SU-DHL-6 (cell line): ENCODE data around the gene EMC6.
A peak's percentile ranks its signal among the peaks of the same experiment; 100 is the strongest.

Experiments used
- H2AFZ ChIP-seq: fragments of 200-600 bp; sonication (generic); 2 replicates; pipeline ENCODE4 v1.6.1; 2014; ENCODE audit warnings: low read depth, mild to moderate bottlenecking, moderate library complexity, mixed read lengths, antibody characterized with exemption, low read length; ENCODE audit not compliant: severe bottlenecking
- H3F3A ChIP-seq: fragments of 200-600 bp; shearing (Covaris generic); 2 replicates; pipeline ENCODE4 v1.6.0; 2016; ENCODE audit warnings: antibody characterized with exemption, mild to moderate bottlenecking; ENCODE audit not compliant: insufficient read depth
- H3K27ac ChIP-seq: fragments of 200-600 bp; sonication (generic); 2 replicates; pipeline ENCODE4 v1.5.1; 2016; ENCODE audit warnings: low read depth, mild to moderate bottlenecking, low read length, moderate library complexity, mixed read lengths
- H3K27me3 ChIP-seq: fragments of 200-600 bp; sonication (generic), shearing (Covaris generic); 2 replicates; pipeline ENCODE4 v1.6.0; 2014; ENCODE audit warnings: mild to moderate bottlenecking, low read length
- H3K36me3 ChIP-seq: fragments of 200-600 bp; sonication (generic); 2 replicates; pipeline ENCODE4 v1.6.1; 2014; ENCODE audit warnings: mild to moderate bottlenecking, low read length, mixed read lengths
- H3K4me2 ChIP-seq: fragments of 300-600, 200-600 bp; shearing (Covaris generic), sonication (generic); 2 replicates; pipeline ENCODE4 v1.6.0; 2014; ENCODE audit warnings: low read length, low read depth, mild to moderate bottlenecking; ENCODE audit not compliant: poor library complexity, severe bottlenecking
- H3K4me3 ChIP-seq: fragments of 200-600 bp; sonication (generic); 2 replicates; pipeline ENCODE4 v1.5.1; 2014; ENCODE audit warnings: antibody characterized with exemption, low read length, mild to moderate bottlenecking, mixed read lengths; ENCODE audit not compliant: insufficient read depth, poor library complexity, severe bottlenecking
- H3K79me2 ChIP-seq: fragments of 200-600 bp; sonication (generic); 2 replicates; pipeline ENCODE4 v1.6.1; 2014; ENCODE audit warnings: mild to moderate bottlenecking, low read length, moderate library complexity; ENCODE audit not compliant: insufficient read depth
- H3K9ac ChIP-seq: fragments of 200-600 bp; sonication (generic); 2 replicates; pipeline ENCODE4 v1.7.0; 2014; ENCODE audit warnings: mild to moderate bottlenecking, low read length
- H3K9me2 ChIP-seq: fragments of 200-600 bp; sonication (generic); replicated peaks from 2 replicates; pipeline ENCODE4 v1.6.1; 2014; ENCODE audit warnings: low read length; ENCODE audit not compliant: insufficient read depth
- H3K9me3 ChIP-seq: fragments of 200-600 bp; sonication (generic); 2 replicates; pipeline ENCODE4 v1.6.1; 2014; ENCODE audit warnings: low read length, mixed read lengths; ENCODE audit not compliant: insufficient read depth
- H4K20me1 ChIP-seq: fragments of 200-600 bp; sonication (generic); 2 replicates; pipeline ENCODE4 v1.6.1; 2014; ENCODE audit warnings: low read depth, mild to moderate bottlenecking, antibody characterized with exemption, low read length, moderate library complexity, mixed read lengths
- EZH2phosphoT487 ChIP-seq: fragments of 200-600 bp; sonication (generic), shearing (Covaris generic); conservative IDR thresholded peaks from 2 replicates; pipeline ENCODE4 v1.6.1; 2018; ENCODE audit warnings: mild to moderate bottlenecking, antibody characterized with exemption, low read length, moderate library complexity, mixed read lengths
- TF ChIP-seq, protein P1 (sequence below): fragments of 200-600 bp; sonication (generic); IDR thresholded peaks from one replicate; pipeline ENCODE4 v1.5.1; 2017; ENCODE audit warnings: antibody characterized with exemption, mild to moderate bottlenecking, low read length, moderate library complexity; ENCODE audit not compliant: insufficient read depth, poor library complexity, severe bottlenecking

EMC6 gene

DNA sequence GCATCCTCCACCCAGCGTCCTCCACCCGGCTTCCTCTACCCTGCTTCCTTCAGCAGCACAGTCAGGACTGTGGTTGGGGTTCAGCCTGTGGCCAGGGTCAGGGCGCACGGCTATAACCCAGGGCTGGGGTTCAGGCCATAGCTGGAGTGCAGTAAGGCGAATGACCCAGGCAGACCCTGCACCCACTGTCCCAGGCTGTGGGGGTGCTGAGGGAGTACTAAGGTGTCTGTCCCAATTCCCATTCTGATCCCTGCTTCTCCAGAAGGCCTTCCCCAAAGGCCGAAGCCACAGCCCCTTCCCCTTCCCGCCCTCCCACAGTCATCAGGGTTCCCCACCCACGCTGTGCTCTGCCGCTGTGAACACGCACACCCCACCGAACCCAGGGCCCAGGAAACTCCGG lies 12.4 kb downstream of the EMC6 start:
- Histone ChIP-seq H3K79me2 (no peaks in the 10 kb centered on the region), H3K9ac (no peak overlapping the region), H3F3A (no peaks in the 10 kb centered on the region; the same call in 1 of the 2 replicates), H2AFZ (no peak overlapping the region), H3K9me2 (no peaks in the 10 kb centered on the region), H3K36me3 (no peaks in the 10 kb centered on the region), H3K27ac (no peak overlapping the region), H4K20me1 (no peaks in the 10 kb centered on the region), H3K27me3 (no peaks in the 10 kb centered on the region), H3K4me2 (no peak overlapping the region), H3K9me3 (no peaks in the 10 kb centered on the region), H3K4me3 (no peak overlapping the region)
- TF ChIP-seq, protein P1, sequence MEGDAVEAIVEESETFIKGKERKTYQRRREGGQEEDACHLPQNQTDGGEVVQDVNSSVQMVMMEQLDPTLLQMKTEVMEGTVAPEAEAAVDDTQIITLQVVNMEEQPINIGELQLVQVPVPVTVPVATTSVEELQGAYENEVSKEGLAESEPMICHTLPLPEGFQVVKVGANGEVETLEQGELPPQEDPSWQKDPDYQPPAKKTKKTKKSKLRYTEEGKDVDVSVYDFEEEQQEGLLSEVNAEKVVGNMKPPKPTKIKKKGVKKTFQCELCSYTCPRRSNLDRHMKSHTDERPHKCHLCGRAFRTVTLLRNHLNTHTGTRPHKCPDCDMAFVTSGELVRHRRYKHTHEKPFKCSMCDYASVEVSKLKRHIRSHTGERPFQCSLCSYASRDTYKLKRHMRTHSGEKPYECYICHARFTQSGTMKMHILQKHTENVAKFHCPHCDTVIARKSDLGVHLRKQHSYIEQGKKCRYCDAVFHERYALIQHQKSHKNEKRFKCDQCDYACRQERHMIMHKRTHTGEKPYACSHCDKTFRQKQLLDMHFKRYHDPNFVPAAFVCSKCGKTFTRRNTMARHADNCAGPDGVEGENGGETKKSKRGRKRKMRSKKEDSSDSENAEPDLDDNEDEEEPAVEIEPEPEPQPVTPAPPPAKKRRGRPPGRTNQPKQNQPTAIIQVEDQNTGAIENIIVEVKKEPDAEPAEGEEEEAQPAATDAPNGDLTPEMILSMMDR = no peak
- TF ChIP-seq EZH2phosphoT487 = no peak

DNA sequence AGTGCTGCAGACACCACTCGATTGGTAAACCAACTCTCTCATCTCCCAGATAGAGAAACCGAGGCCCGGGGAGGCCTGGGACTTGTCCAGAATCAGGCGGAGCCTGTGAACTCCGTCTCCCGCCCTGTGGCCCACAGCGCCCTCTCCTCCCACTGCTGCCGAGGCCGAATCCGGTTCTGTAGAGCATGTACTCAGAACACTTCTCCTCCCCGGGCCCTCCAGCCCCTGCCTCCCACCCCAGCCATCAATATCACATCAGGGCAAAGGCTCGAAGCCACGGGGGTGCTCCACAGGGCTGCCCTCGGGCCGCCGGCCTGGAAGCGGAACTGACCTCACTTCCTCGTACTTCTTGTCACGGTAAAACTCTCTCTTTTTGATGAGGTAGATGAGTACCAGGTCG lies 13.0 kb downstream of the EMC6 start:
- TF ChIP-seq, protein P1 = no peak
- TF ChIP-seq EZH2phosphoT487 = no peak
- H3K79me2 ChIP-seq = no peaks in the 10 kb centered on the region
- no peaks in the 10 kb centered on the region for H3K9me3 ChIP-seq
- no peak overlapping the region for H2AFZ ChIP-seq
- H3F3A ChIP-seq = no peaks in the 10 kb centered on the region; the same call in 1 of the 2 replicates
- H3K9ac ChIP-seq = no peak overlapping the region
- no peaks in the 10 kb centered on the region for H3K9me2 ChIP-seq
- H3K36me3 ChIP-seq = no peaks in the 10 kb centered on the region
- H4K20me1 ChIP-seq = no peaks in the 10 kb centered on the region
- H3K27me3 ChIP-seq = no peaks in the 10 kb centered on the region
- H3K27ac ChIP-seq = no peak overlapping the region
- no peak overlapping the region for H3K4me3 ChIP-seq
- H3K4me2 ChIP-seq = no peak overlapping the region

GRCh38 chr17:3682033-3682432 lies 13.4 kb downstream of the EMC6 start:
- no peaks in the 10 kb centered on the region for H4K20me1 ChIP-seq
- no peak overlapping the region for H2AFZ ChIP-seq
- no peak overlapping the region for H3K27ac ChIP-seq
- TF ChIP-seq, protein P1 = no peak
- TF ChIP-seq EZH2phosphoT487 = no peak
- H3K27me3 ChIP-seq = no peaks in the 10 kb centered on the region
- H3K4me2 ChIP-seq = no peak overlapping the region
- H3K9me3 ChIP-seq = no peaks in the 10 kb centered on the region
- H3K9ac ChIP-seq = no peak overlapping the region
- no peaks in the 10 kb centered on the region for H3K9me2 ChIP-seq
- H3F3A ChIP-seq = no peaks in the 10 kb centered on the region; the same call in 1 of the 2 replicates
- H3K79me2 ChIP-seq = no peaks in the 10 kb centered on the region
- no peaks in the 10 kb centered on the region for H3K36me3 ChIP-seq
- no peak overlapping the region for H3K4me3 ChIP-seq

DNA sequence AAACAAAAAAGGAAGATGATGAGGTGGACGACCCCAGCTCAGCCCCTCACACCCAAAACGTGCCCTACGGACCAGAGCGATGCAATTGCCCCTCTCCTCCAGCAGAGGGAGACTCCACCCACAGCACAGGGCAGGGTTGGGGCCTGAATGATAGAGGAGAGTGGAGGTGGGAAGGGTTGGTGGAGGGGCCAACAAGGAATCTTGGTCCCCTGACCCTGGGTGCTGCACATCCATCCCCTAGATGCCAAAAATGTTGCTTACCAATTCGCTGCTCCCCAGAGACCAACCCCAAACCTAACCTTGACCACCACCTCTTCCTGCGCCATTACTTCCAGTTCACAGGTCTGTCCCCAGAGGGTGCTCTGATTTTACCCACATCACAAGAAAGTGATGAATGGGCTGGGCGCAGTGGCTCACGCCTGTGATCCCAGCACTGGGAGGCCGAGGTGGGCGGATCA lies 14.5 kb downstream of the EMC6 start:
- Histone ChIP-seq H3K79me2 (no peaks in the 10 kb centered on the region), H3K4me2 (no peak overlapping the region), H3K27me3 (no peaks in the 10 kb centered on the region), H3K9ac (no peak overlapping the region), H3K27ac (no peak overlapping the region), H3K36me3 (no peaks in the 10 kb centered on the region), H4K20me1 (no peaks in the 10 kb centered on the region), H3K9me2 (no peaks in the 10 kb centered on the region), H2AFZ (no peak overlapping the region), H3K9me3 (no peaks in the 10 kb centered on the region), H3F3A (no peaks in the 10 kb centered on the region; the same call in 1 of the 2 replicates), H3K4me3 (no peak overlapping the region)
- TF ChIP-seq, protein P1 = peak; percentile 95
- no peak for TF ChIP-seq EZH2phosphoT487
